ENCODE measurements around the gene MLN.

Gene MLN

GRCh38 chr6:33824461-33825154, 20.8 kb upstream of the MLN start:
- ATAC-seq = no peak
- TF ChIP-seq ZNF565 (CRISPR knock-in tag; conservative IDR thresholded peaks at IDR 0.05; ENCODE audit: low read depth) (no peak), GLIS3 (CRISPR knock-in tag; IDR thresholded peaks at IDR 0.05) (no peak), PATZ1 (CRISPR knock-in tag; IDR thresholded peaks at IDR 0.05; ENCODE audit: borderline replicate concordance) (no peak), POU6F1 (CRISPR knock-in tag; IDR thresholded peaks at IDR 0.05; ENCODE audit: borderline replicate concordance, low read depth) (no peak), ZFP30 (CRISPR knock-in tag; IDR thresholded peaks at IDR 0.05) (no peak), SNAI2 (CRISPR knock-in tag; IDR thresholded peaks at IDR 0.05) (no peak), ZFP3 (CRISPR knock-in tag; IDR thresholded peaks at IDR 0.05) (no peak), TOX (CRISPR knock-in tag; IDR thresholded peaks at IDR 0.05; ENCODE audit: borderline replicate concordance) (no peak), ARNTL (CRISPR knock-in tag; IDR thresholded peaks at IDR 0.05; ENCODE audit: borderline replicate concordance, low read depth) (no peak), CSDC2 (CRISPR knock-in tag; IDR thresholded peaks at IDR 0.05) (no peak), TSHZ2 (CRISPR knock-in tag; IDR thresholded peaks at IDR 0.05) (no peak), RARB (CRISPR knock-in tag; IDR thresholded peaks at IDR 0.05) (no peak), CSRNP3 (CRISPR knock-in tag; IDR thresholded peaks at IDR 0.05) (no peak)

GRCh38 chr6:33823806-33824205, 20.0 kb upstream of the MLN start:
- TF ChIP-seq CREB5 (CRISPR knock-in tag; IDR thresholded peaks at IDR 0.05; ENCODE audit: low read depth) = no peak
- TF ChIP-seq TOX (CRISPR knock-in tag; IDR thresholded peaks at IDR 0.05; ENCODE audit: borderline replicate concordance) = no peak
- no peak for TF ChIP-seq SNAI2 (CRISPR knock-in tag; IDR thresholded peaks at IDR 0.05)
- TF ChIP-seq ZNF565 (CRISPR knock-in tag; conservative IDR thresholded peaks at IDR 0.05; ENCODE audit: low read depth) = no peak
- TF ChIP-seq PPARA (CRISPR knock-in tag; IDR thresholded peaks at IDR 0.05; ENCODE audit: borderline replicate concordance) = no peak
- TF ChIP-seq POU6F1 (CRISPR knock-in tag; IDR thresholded peaks at IDR 0.05; ENCODE audit: borderline replicate concordance, low read depth) = no peak
- TF ChIP-seq PATZ1 (CRISPR knock-in tag; IDR thresholded peaks at IDR 0.05; ENCODE audit: borderline replicate concordance) = no peak
- TF ChIP-seq OSR1 (CRISPR knock-in tag; IDR thresholded peaks at IDR 0.05) = no peak
- TF ChIP-seq TSHZ2 (CRISPR knock-in tag; IDR thresholded peaks at IDR 0.05) = no peak
- no peak for TF ChIP-seq CSRNP3 (CRISPR knock-in tag; IDR thresholded peaks at IDR 0.05)
- no peak for ATAC-seq
